HG03565 (cell line): ENCODE results near the gene RCC1.
A peak's percentile ranks its signal among the peaks of the same experiment; 100 is the strongest.
"Not testable (repeated sequence)": the region's sequence is repeated elsewhere in the genome, so short reads cannot be mapped to it uniquely, and the experiment has no call there.

Source experiments
- ATAC-seq: cut with Tn5 transposase; IDR thresholded peaks from one replicate; pipeline ENCODE4 v1.9.1; 2021; ENCODE audit warnings: mild to moderate bottlenecking, moderate library complexity; ENCODE audit not compliant: unreplicated experiment

RCC1 gene

DNA sequence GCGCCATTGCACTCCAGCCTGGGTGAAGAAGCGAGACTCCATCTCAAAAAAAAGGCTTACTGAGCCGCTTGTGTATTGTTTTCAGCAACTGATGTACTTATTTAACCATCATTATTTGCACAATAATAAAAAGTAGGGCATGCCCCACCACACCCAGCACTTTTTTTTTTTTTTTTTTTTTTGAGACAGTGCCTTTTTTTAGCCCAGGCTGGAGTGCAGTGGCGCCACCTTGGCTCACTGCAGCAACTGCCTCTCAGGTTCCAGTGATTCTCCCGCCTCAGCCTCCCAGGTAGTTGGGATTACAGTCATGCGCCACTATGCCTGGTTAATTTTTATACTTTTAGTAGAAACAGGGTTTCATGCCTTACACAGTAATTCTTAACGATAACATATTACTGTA lies 34.8 kb downstream of the RCC1 start:
- ATAC-seq, result no peak

DNA sequence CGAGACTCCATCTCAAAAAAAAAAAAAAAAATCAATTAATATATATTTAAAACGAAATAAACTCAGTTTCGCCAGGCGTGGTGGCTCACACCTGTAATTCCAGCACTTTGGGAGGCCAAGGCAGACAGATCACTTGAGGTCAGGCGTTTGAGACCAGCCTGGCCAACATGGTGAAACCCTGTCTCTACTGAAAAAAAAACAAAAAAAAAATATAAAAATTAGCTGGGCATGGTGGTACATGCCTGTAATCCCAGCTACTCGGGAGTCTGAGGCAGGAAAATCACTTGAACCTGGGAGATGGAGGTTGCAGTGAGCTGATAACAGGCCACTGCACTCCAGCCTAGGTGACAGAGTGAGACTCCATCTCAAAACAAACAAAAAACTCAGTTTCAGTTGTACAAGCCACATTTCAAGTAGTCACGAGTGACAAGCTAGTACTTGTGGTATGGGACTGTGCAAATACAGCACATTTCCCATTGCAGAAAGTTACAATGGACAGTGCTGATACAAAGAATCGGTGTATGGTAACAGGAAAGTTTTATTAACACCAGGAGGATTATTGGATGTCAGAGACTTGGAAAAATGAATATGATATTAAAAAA lies 35.7 kb downstream of the RCC1 start:
- ATAC-seq, result not testable (repeated sequence)

DNA sequence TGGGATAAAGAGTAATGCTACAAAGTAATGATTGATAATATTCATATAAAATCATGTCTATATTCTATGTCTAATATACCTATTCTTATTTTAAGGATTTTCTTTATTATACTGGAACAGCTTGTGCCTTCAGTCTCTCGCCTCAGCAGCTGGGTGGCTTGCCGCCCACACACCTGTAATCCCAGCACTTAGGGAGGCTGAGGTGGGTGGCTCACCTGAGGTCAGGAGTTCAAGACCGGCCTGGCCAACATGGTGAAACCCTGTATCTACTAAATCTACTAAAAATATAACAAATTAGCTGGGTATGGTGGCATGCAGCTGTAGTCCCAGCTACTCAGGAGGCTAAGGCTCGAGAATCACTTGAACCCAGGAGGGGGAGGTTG lies 39.4 kb downstream of the RCC1 start:
- ATAC-seq, result no peak

DNA sequence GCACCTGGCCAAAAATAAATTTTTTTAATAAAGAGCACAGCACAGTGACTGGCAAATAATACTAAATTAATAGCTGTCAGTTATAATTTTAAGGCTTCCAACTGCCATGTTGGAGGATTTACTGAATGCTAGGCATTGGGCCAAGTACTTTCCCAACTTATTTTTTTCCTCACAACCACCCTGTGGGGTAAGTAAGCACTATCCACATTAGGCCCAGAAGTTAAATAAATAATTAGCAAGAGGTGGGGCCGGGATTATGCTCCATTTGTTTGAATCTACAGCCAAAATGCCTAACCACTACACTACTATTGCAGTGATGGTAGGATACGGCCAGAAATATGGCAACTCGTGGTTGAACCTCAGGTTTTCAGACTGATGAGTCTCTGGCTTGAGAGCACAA lies 42.5 kb downstream of the RCC1 start:
- ATAC-seq, result no peak

GRCh38 chr1:28551381-28551780 lies 45.5 kb downstream of the RCC1 start:
- no peak for ATAC-seq

DNA sequence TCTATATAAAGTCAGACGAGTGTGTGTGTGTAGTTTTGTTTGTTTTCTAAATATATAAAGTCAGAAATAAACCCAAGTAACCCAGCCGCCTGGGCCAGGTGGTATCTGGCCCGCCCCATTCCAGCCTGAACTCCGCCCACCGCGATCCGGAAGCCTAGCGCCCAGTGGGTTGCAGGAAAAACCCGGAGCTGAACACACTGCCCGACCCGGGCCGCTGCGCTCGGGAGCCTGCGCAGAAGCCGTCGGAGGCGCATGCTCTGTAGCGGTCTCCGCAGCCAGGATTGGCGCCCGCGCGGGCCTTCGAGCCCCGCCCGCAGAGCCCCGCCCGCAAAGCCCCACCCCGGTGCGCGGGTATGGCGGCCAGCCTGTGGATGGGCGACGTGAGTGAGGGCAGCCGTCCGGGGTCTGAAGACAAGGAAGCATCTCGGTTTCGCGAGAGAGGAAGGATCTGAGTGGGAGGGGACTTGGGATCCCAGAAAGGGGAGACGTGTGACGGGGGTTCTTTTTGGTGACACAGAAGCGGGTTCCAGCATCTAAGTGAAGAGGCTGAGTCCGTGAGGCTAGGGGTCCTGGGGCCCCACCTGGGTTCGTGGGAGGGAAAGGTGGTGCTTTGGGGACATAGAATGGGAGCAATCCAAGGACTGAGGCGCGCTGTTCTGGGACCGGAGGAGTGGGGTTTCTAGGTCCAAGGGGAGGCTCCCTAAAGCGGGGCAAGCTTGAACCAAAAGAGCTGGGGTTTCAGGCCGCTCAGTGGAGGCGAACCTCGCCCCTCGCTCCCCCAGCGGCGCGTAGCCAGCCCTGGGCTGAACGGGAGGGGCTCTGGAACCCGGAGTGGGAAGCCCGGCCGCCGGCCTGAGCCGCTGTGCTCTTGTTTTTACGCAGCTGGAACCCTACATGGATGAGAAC lies 47.2 kb downstream of the RCC1 start, which contains the start of gene TRNAU1AP:
Gene TRNAU1AP (plus strand): TSS at position 328 of the 906 bp plus-strand sequence. CDS start 26 bp downstream, at position 354.
- peak; percentile 86 for ATAC-seq

DNA sequence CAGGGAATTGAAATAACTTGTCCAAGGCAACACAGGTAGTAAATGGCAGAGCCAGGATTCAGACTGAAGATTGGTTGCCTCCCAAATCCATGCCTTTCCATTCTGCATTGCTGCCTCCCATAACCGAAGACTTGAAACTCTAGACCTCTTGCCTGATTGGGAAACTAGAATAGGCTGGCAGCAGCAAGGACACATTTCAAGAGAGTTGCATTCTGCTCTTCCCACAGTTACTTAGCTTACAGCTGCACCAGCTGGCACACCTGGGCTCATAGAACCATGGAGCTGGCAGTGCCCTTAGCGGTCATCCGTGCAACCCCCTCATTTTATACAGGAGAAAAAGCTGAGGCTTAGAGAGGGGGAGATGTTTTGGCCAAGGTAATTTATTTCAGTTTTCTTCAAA lies 55.0 kb downstream of the RCC1 start:
- no peak for ATAC-seq

DNA sequence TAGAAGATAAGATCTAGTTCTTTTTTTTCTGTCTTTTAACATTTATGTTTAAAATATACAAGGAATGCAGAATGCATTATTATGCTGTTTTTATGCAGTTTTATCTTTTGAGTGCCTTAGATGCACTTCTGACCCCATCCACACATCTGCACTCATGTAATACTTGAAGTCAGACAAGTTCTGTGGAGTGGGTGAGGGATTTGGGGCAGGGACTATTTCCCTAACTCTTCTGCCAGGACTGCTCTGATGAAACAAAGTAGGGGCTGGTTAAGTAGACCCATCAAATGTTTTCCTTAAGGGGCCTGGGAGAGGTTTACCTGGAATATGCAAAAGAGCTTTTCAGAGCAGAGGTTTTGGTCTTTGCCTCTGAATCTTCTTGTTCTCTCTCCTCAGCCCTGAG lies 58.5 kb downstream of the RCC1 start:
- ATAC-seq, result no peak

- no peak for ATAC-seq
Observed at GRCh38 chr1:28565040-28565439, 59.2 kb downstream of the RCC1 start.

DNA sequence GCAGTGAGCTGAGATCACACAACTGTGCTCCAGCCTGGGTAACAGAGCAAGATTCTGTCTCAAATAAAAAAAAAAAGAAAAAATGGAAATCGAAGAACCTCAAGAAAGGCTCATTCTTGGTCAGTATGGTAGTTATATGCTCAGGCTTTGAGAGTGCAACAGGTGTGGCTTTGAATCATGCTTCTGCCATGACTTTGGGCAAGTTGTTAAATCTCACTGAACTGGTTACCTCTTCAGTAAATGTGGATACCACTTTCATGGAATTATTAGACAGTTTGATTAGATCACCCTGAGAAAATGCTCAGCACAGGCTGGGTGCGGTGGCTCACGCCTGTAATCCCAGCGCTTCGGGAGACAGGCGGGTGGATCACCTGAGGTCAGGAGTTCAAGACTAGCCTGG lies 59.9 kb downstream of the RCC1 start:
- ATAC-seq, result no peak

- no peak for ATAC-seq
Observed at GRCh38 chr1:28566931-28567330, 61.1 kb downstream of the RCC1 start.

DNA sequence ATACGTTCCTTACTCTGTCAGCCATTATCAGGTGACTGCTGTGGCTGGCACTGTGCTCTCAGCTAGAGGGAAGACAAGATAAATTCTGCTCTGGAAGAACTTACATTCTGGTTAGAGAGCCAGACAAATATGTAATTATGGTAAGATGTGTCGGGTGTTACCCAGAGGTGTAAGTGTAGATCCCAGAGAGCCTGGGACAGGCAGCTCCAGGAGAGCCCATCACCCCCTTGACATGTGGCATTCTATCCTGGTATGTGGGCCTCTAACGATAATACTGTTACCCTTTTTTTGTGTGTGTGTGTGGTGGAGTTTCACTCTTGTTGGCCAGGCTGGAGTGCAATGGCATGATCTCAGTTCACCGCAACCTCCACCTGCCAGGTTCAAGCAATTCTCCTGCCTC lies 66.1 kb downstream of the RCC1 start:
- no peak for ATAC-seq

GRCh38 chr1:28572891-28573290 lies 67.0 kb downstream of the RCC1 start:
- not testable (repeated sequence) for ATAC-seq

DNA sequence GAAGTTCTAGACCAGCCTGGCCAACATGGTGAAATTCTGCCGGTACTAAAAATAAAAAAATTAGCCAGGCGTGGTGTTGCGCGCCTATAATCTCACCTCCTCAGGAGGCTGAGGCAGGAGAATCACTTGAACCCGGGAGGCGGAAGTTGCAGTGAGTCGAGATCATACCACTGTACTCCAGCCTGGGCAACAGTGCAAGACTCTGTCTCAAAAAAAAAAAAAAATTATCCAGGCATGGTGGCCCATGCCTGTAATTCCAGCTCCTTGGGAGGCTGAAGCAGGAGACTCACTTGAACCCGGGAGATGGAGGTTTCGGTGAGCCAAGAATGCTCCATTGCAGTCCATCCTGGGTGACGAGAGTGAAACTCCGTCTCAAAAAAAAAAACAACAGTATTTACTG lies 67.7 kb downstream of the RCC1 start:
- ATAC-seq, result no peak

DNA sequence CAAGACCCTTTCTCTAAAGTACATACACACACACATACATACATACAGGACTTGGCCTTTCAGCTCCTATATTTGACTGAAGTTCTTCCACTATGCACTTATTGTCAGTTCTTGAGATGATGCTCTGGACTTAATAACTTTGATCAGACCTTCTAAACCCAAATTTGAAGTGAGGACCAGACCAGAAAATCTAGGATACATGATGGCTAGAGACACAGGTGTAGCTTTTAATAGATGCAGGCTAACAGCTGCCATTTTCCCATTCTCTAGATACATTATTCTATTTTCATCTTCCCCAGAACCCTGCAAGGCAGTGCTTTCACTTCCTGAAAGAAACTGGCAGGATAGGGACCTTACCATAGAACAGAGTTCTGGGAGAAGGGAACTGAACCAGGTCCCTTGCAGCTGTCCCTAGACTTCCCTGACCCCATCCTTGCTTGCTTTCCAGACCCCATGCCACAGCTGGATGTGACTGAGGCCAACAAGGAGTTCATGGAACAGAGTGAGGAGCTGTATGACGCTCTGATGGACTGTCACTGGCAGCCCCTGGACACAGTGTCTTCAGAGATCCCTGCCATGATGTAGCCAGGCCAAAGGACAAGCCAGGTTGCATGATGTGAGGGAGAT lies 71.3 kb downstream of the RCC1 start:
- no peak for ATAC-seq

DNA sequence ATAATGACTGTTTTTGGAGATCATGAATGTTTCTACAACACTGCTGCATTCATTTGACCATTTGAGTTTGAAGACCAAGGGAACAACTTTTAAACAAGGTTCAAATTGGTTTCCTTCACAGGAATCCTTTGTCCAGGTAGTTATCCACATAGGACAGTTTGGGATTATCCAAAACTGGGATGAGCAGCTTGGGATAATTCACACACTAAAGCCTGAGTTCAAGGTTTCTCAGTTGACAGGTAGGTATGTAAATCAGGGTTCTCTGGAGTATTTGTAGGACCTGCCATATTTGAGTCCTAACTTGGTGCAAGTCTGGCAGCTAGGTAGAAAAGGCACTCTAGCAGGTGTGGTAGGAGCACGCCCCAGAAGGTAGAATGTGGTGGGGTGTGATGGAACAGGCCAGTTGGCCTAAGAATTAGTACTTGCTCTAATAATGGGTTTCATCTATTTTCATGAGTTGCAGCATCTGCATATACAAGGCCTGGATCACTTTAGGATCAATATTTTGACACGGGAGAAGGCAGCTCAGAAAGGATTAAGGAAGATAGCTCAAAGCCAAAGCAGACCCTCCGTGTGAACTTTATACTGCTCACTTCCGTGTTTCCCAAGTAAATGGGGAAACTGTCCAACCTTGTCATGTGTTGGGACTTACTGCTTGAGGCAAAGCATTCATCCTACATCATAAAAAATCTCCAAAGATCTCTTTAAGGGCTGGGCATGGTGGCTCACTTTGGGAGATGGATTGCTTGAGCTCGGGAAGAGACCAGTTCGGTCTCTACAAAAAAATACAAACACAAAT lies 72.1 kb downstream of the RCC1 start:
- ATAC-seq, result no peak

GRCh38 chr1:28578696-28579218 lies 72.9 kb downstream of the RCC1 start:
- ATAC-seq, result no peak

DNA sequence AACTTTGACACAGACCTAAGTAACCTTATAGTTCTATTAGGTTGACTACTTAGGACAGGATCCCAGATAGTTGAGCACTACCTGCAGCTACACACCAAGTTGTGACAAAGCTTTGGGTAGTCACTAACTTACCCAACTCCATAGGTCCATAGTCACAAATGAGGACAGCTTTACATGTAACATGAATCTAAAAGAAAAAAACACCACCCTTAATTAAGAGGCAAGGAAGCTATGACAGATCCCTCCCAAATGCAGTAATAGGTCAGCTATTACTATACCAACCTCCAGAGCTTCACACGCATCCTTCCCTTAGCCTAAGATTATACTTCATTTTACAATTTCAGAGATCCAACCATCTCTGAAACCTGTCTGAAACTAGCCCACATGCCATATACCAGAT lies 73.6 kb downstream of the RCC1 start:
- no peak for ATAC-seq

- peak; percentile 5 for ATAC-seq
Observed at GRCh38 chr1:28580722-28581530, 75.1 kb downstream of the RCC1 start.
